GM10847 (cell line): ENCODE data around the gene PLCB1.

Experiments
- POLR2A ChIP-seq: IDR thresholded peaks from 2 replicates; pipeline ENCODE4 v1.6.1; 2011; ENCODE audit not compliant: insufficient read length; ENCODE audit errors: extremely low read depth

PLCB1 gene

GRCh38 chr20:8231038-8231437 lies 99.0 kb downstream of the PLCB1 start:
- no peak for TF ChIP-seq POLR2A

- TF ChIP-seq POLR2A: no peak
Measured at GRCh38 chr20:8232332-8232731, 100.3 kb downstream of the PLCB1 start.

- no peak for TF ChIP-seq POLR2A
Measured at GRCh38 chr20:8234580-8234979, 102.5 kb downstream of the PLCB1 start.

GRCh38 chr20:8242066-8242465 lies 110.0 kb downstream of the PLCB1 start:
- no peak for TF ChIP-seq POLR2A

GRCh38 chr20:8242827-8243724 lies 111.0 kb downstream of the PLCB1 start:
- no peak for TF ChIP-seq POLR2A

- no peak for TF ChIP-seq POLR2A
Measured at GRCh38 chr20:8244637-8245036, 112.6 kb downstream of the PLCB1 start.

GRCh38 chr20:8246153-8246552 lies 114.1 kb downstream of the PLCB1 start:
- TF ChIP-seq POLR2A: no peak

- TF ChIP-seq POLR2A: no peak
Measured at GRCh38 chr20:8246716-8247115, 114.7 kb downstream of the PLCB1 start.

GRCh38 chr20:8248051-8248450 lies 116.0 kb downstream of the PLCB1 start:
- no peak for TF ChIP-seq POLR2A

GRCh38 chr20:8249634-8250033 lies 117.6 kb downstream of the PLCB1 start:
- TF ChIP-seq POLR2A: no peak

- no peak for TF ChIP-seq POLR2A
Measured at GRCh38 chr20:8250539-8251200, 118.6 kb downstream of the PLCB1 start.

- TF ChIP-seq POLR2A: no peak
Measured at GRCh38 chr20:8251201-8251575, 119.1 kb downstream of the PLCB1 start.

GRCh38 chr20:8254911-8255582 lies 123.0 kb downstream of the PLCB1 start:
- TF ChIP-seq POLR2A: no peak

- no peak for TF ChIP-seq POLR2A
Measured at GRCh38 chr20:8255945-8256632, 124.0 kb downstream of the PLCB1 start.

- no peak for TF ChIP-seq POLR2A
Measured at GRCh38 chr20:8260837-8261251, 128.8 kb downstream of the PLCB1 start.
